Measurements from ENCODE around the gene TBC1D1.
A peak's percentile ranks its signal among the peaks of the same experiment; 100 is the strongest.

TBC1D1 gene

GRCh38 chr4:38106311-38106710 lies 215.4 kb downstream of the TBC1D1 start:
- no peak for DNase-seq (ENCODE audit: low spot score)

- no peak for DNase-seq (ENCODE audit: low spot score)
These were observed 216.1 kb downstream of the TBC1D1 start for GRCh38 chr4:38106886-38107514.

- no peak for DNase-seq (ENCODE audit: low spot score)
These were observed 216.9 kb downstream of the TBC1D1 start for GRCh38 chr4:38107818-38108217.

- no peak for DNase-seq (ENCODE audit: low spot score)
These were observed 218.5 kb downstream of the TBC1D1 start for GRCh38 chr4:38109370-38109769.

- DNase-seq (ENCODE audit: low spot score): no peak
These were observed 219.0 kb downstream of the TBC1D1 start for GRCh38 chr4:38109896-38110295.

GRCh38 chr4:38111024-38111423 lies 220.1 kb downstream of the TBC1D1 start:
- no peak for DNase-seq (ENCODE audit: low spot score)

GRCh38 chr4:38111717-38112116 lies 220.8 kb downstream of the TBC1D1 start:
- no peak for DNase-seq (ENCODE audit: low spot score)

GRCh38 chr4:38113132-38113531 lies 222.2 kb downstream of the TBC1D1 start:
- DNase-seq (ENCODE audit: low spot score): no peak

- no peak for DNase-seq (ENCODE audit: low spot score)
These were observed 222.7 kb downstream of the TBC1D1 start for GRCh38 chr4:38113551-38113950.

- no peak for DNase-seq (ENCODE audit: low spot score)
These were observed 223.7 kb downstream of the TBC1D1 start for GRCh38 chr4:38114386-38115150.

GRCh38 chr4:38115601-38116000 lies 224.7 kb downstream of the TBC1D1 start:
- no peak for DNase-seq (ENCODE audit: low spot score)

- no peak for DNase-seq (ENCODE audit: low spot score)
These were observed 226.7 kb downstream of the TBC1D1 start for GRCh38 chr4:38117591-38117990.

- no peak for DNase-seq (ENCODE audit: low spot score)
These were observed 228.9 kb downstream of the TBC1D1 start for GRCh38 chr4:38119668-38120385.

GRCh38 chr4:38120772-38121171 lies 229.9 kb downstream of the TBC1D1 start:
- no peak for DNase-seq (ENCODE audit: low spot score)

GRCh38 chr4:38122060-38122459 lies 231.2 kb downstream of the TBC1D1 start:
- no peak for DNase-seq (ENCODE audit: low spot score)

- DNase-seq (ENCODE audit: low spot score): no peak
These were observed 232.7 kb downstream of the TBC1D1 start for GRCh38 chr4:38123555-38123954.

GRCh38 chr4:38124961-38125360 lies 234.1 kb downstream of the TBC1D1 start:
- DNase-seq (ENCODE audit: low spot score): no peak

GRCh38 chr4:38125816-38126215 lies 234.9 kb downstream of the TBC1D1 start:
- DNase-seq (ENCODE audit: low spot score): no peak

- DNase-seq (ENCODE audit: low spot score): peak; percentile 53
These were observed 237.9 kb downstream of the TBC1D1 start for GRCh38 chr4:38128478-38129459.

- peak; percentile 37 for DNase-seq (ENCODE audit: low spot score)
These were observed 238.8 kb downstream of the TBC1D1 start for GRCh38 chr4:38129460-38130227.

- peak; percentile 44 for DNase-seq (ENCODE audit: low spot score)
These were observed 240.0 kb downstream of the TBC1D1 start for GRCh38 chr4:38130884-38131283.
